Neural cell (in vitro differentiated cells): ENCODE results near the gene CRYBA1.

Source experiments
- EZH2 ChIP-seq: fragments of 200-600, 300-800 bp; shearing (Covaris generic), sonication (generic); IDR thresholded peaks from 2 replicates; pipeline ENCODE4 v1.6.1; 2014; ENCODE audit warnings: antibody characterized with exemption, low read length, borderline replicate concordance, mild to moderate bottlenecking; ENCODE audit not compliant: insufficient read depth, poor library complexity, severe bottlenecking
- POLR2AphosphoS5 ChIP-seq: IDR thresholded peaks from 2 replicates; pipeline ENCODE4 v1.6.1; 2012
- RAD21 ChIP-seq: fragments of 450-650 bp; conservative IDR thresholded peaks from 2 replicates; pipeline ENCODE4 v1.6.1; 2014; ENCODE audit warnings: antibody characterized with exemption, mild to moderate bottlenecking, moderate library complexity
- SMC3 ChIP-seq: fragments of 450-650 bp; conservative IDR thresholded peaks from 2 replicates; pipeline ENCODE4 v1.6.1; 2014; ENCODE audit warnings: antibody characterized with exemption, mild to moderate bottlenecking, moderate library complexity; ENCODE audit not compliant: poor library complexity
- TF ChIP-seq, protein P1 (sequence below): fragments of 450-650 bp; IDR thresholded peaks from 2 replicates; pipeline ENCODE4 v1.5.1; 2014; ENCODE audit warnings: antibody characterized with exemption, mild to moderate bottlenecking, moderate library complexity; ENCODE audit not compliant: poor library complexity, severe bottlenecking
- TF ChIP-seq, protein P2 (sequence below): IDR thresholded peaks from 2 replicates; pipeline ENCODE4 v1.6.1; 2012; ENCODE audit warnings: borderline replicate concordance

DNA sequence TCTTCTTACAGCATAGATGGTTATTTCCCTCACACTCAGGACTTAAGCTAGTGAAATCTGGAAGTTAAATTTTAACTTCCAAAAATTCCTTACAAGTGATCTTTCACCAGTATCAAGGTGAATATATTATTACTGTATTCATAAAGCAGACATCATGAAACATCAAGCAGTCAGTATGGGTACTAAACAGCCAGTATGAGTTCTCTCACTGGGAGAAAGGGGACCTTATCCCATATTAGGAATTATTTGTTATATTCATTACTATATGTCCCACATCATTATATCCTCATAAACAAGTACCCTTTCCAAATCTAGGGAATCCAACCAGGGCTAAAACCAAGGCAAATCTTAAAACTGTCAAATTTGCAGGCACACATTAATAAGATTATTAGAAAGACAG lies 32.0 kb downstream of the CRYBA1 start:
- TF ChIP-seq, protein P1, sequence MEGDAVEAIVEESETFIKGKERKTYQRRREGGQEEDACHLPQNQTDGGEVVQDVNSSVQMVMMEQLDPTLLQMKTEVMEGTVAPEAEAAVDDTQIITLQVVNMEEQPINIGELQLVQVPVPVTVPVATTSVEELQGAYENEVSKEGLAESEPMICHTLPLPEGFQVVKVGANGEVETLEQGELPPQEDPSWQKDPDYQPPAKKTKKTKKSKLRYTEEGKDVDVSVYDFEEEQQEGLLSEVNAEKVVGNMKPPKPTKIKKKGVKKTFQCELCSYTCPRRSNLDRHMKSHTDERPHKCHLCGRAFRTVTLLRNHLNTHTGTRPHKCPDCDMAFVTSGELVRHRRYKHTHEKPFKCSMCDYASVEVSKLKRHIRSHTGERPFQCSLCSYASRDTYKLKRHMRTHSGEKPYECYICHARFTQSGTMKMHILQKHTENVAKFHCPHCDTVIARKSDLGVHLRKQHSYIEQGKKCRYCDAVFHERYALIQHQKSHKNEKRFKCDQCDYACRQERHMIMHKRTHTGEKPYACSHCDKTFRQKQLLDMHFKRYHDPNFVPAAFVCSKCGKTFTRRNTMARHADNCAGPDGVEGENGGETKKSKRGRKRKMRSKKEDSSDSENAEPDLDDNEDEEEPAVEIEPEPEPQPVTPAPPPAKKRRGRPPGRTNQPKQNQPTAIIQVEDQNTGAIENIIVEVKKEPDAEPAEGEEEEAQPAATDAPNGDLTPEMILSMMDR, result no peak
- no peak for TF ChIP-seq RAD21
- no peak for TF ChIP-seq POLR2AphosphoS5
- TF ChIP-seq, protein P2, sequence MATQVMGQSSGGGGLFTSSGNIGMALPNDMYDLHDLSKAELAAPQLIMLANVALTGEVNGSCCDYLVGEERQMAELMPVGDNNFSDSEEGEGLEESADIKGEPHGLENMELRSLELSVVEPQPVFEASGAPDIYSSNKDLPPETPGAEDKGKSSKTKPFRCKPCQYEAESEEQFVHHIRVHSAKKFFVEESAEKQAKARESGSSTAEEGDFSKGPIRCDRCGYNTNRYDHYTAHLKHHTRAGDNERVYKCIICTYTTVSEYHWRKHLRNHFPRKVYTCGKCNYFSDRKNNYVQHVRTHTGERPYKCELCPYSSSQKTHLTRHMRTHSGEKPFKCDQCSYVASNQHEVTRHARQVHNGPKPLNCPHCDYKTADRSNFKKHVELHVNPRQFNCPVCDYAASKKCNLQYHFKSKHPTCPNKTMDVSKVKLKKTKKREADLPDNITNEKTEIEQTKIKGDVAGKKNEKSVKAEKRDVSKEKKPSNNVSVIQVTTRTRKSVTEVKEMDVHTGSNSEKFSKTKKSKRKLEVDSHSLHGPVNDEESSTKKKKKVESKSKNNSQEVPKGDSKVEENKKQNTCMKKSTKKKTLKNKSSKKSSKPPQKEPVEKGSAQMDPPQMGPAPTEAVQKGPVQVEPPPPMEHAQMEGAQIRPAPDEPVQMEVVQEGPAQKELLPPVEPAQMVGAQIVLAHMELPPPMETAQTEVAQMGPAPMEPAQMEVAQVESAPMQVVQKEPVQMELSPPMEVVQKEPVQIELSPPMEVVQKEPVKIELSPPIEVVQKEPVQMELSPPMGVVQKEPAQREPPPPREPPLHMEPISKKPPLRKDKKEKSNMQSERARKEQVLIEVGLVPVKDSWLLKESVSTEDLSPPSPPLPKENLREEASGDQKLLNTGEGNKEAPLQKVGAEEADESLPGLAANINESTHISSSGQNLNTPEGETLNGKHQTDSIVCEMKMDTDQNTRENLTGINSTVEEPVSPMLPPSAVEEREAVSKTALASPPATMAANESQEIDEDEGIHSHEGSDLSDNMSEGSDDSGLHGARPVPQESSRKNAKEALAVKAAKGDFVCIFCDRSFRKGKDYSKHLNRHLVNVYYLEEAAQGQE, result no peak
- TF ChIP-seq EZH2, result no peak
- TF ChIP-seq SMC3, result no peak
